Keratinocyte (primary cell): ENCODE results near the gene CDH13.

Experiments
- CTCF ChIP-seq, 3 experiments: IDR thresholded peaks in 1 of 3; conservative IDR thresholded peaks in 1 of 3; optimal IDR thresholded peaks in 1 of 3; 2 replicates in 2 of 3; 3 replicates in 1 of 3; pipeline versions ENCODE3 to v1.5.1; 2011; ENCODE audit warnings: low read length in 3 of 3, mild to moderate bottlenecking in 3 of 3, moderate library complexity in 2 of 3, control low read depth in 1 of 3, inconsistent platforms in 1 of 3; ENCODE audit not compliant: insufficient read depth in 2 of 3; ENCODE audit errors: extremely low read depth in 1 of 3
- EZH2 ChIP-seq: IDR thresholded peaks from one replicate; pipeline ENCODE4 v1.6.1; 2012; ENCODE audit warnings: inconsistent platforms, mild to moderate bottlenecking, low read length, moderate library complexity

GRCh38 chr16:82987767-82988166 is 361.0 kb downstream of the CDH13 start:
- TF ChIP-seq EZH2 (no peak), CTCF (optimal IDR thresholded peaks at IDR 0.05 in 1 of 3, IDR thresholded peaks at IDR 0.05 in 1 of 3, conservative IDR thresholded peaks at IDR 0.05 in 1 of 3; ENCODE audit: extremely low read depth in 1 of 3, insufficient read depth in 2 of 3, low read length in 3 of 3) (no peak)
